ENCODE results near the gene TMEM245.

- no peak for TF ChIP-seq CTCF (IDR thresholded peaks at IDR 0.05)
- TF ChIP-seq POLR2A (IDR thresholded peaks at IDR 0.05), result no peak
- TF ChIP-seq EP300 (IDR thresholded peaks at IDR 0.05), result no peak
- TF ChIP-seq POLR2AphosphoS5 (IDR thresholded peaks at IDR 0.05), result no peak
These were observed 138.9 kb downstream of the TMEM245 start for GRCh38 chr9:108980893-108981292.

All from sigmoid colon (tissue), 4 donors.